Astrocyte (in vitro differentiated cells and primary cell): ENCODE results near the gene TPPP3. TPM values are rescaled to one million over a fixed set of nuclear protein-coding genes. Genes with fewer than 3 reads are reported as not detected.
A peak's percentile ranks its signal among the peaks of the same experiment; 100 is the strongest.

Experiments
- DNase-seq: peaks from one replicate; pipeline ENCODE4 v3.0.0-alpha.2; 2010; ENCODE audit warnings: low read depth
- FAIRE-seq: peaks from 2 replicates; lab custom pipeline; 2011; peaks lifted over from hg19 to GRCh38; lab: Jason Lieb, UNC
- H2AFZ ChIP-seq: 2 replicates; pipeline ENCODE4 v1.6.0; 2012; ENCODE audit warnings: low read depth, low read length, inconsistent platforms
- H3K27ac ChIP-seq: 2 replicates; pipeline ENCODE4 v1.5.1; 2011; ENCODE audit warnings: low read depth, low read length, inconsistent platforms
- H3K27me3 ChIP-seq: 2 replicates; pipeline ENCODE4 v1.6.0; 2011; ENCODE audit warnings: low read length, inconsistent platforms; ENCODE audit not compliant: insufficient read depth
- H3K36me3 ChIP-seq: 2 replicates; pipeline ENCODE4 v1.5.1; 2011; ENCODE audit warnings: low read length, inconsistent platforms; ENCODE audit not compliant: insufficient read depth
- H3K4me1 ChIP-seq: 2 replicates; pipeline ENCODE4 v1.5.1; 2011; ENCODE audit warnings: low read length, inconsistent platforms; ENCODE audit not compliant: insufficient read depth
- H3K4me2 ChIP-seq: 2 replicates; pipeline ENCODE4 v1.6.0; 2012; ENCODE audit warnings: low read length, inconsistent platforms
- H3K4me3 ChIP-seq: 2 replicates; pipeline ENCODE4 v1.5.1; 2011; ENCODE audit warnings: low read depth, mild to moderate bottlenecking, low read length, inconsistent platforms; ENCODE audit not compliant: insufficient read depth
- H3K79me2 ChIP-seq: 2 replicates; pipeline ENCODE4 v1.6.0; 2012; ENCODE audit warnings: mild to moderate bottlenecking, low read length, inconsistent platforms; ENCODE audit not compliant: insufficient read depth
- H3K9ac ChIP-seq: 2 replicates; pipeline ENCODE4 v1.6.0; 2012; ENCODE audit warnings: mild to moderate bottlenecking, low read length, inconsistent platforms
- H3K9me3 ChIP-seq: 2 replicates; pipeline ENCODE4 v1.5.1; 2012; ENCODE audit warnings: low read depth, mild to moderate bottlenecking, low read length, inconsistent platforms; ENCODE audit not compliant: insufficient read depth
- H4K20me1 ChIP-seq: 2 replicates; pipeline ENCODE4 v1.6.0; 2012; ENCODE audit warnings: low read length, inconsistent platforms; ENCODE audit not compliant: insufficient read depth
- H3K27ac Mint-ChIP-seq: one replicate; pipeline ENCODE4 v1.8.0; 2021; ENCODE audit warnings: mild to moderate bottlenecking, mixed read lengths; ENCODE audit not compliant: unreplicated experiment
- H3K27me3 Mint-ChIP-seq: one replicate; pipeline ENCODE4 v1.8.0; 2021; ENCODE audit warnings: low read depth, mixed read lengths; ENCODE audit not compliant: unreplicated experiment
- H3K36me3 Mint-ChIP-seq: one replicate; pipeline ENCODE4 v1.8.0; 2021; ENCODE audit warnings: low read depth, mixed read lengths; ENCODE audit not compliant: unreplicated experiment
- H3K4me1 Mint-ChIP-seq: one replicate; pipeline ENCODE4 v1.8.0; 2021; ENCODE audit warnings: low read depth, mixed read lengths; ENCODE audit not compliant: unreplicated experiment
- H3K4me3 Mint-ChIP-seq: one replicate; pipeline ENCODE4 v1.8.0; 2021; ENCODE audit warnings: mild to moderate bottlenecking, moderate library complexity, mixed read lengths; ENCODE audit not compliant: unreplicated experiment
- H3K9me3 Mint-ChIP-seq: one replicate; pipeline ENCODE4 v1.8.0; 2021; ENCODE audit warnings: mild to moderate bottlenecking, mixed read lengths; ENCODE audit not compliant: unreplicated experiment
- EZH2 ChIP-seq: IDR thresholded peaks from 2 replicates; pipeline ENCODE4 v1.6.1; 2012; ENCODE audit warnings: mild to moderate bottlenecking, low read length, inconsistent platforms; ENCODE audit not compliant: insufficient read depth
- total RNA-seq: library from RNA; stranded (reverse); gene quantifications from 2 replicates; pipeline ENCODE4 v1.2.1, GENCODE V29; 2021
- TF ChIP-seq, protein P1 (sequence below): IDR thresholded peaks from 2 replicates; pipeline ENCODE4 v1.5.1; 2011; ENCODE audit warnings: low read depth, mild to moderate bottlenecking, inconsistent platforms, low read length, moderate library complexity; ENCODE audit not compliant: insufficient read depth

TPPP3 gene
- total RNA-seq, 1 donor from 2014 or later, result 0.75 TPM

GRCh38 chr16:67372664-67373063 is 20.6 kb downstream of the TPPP3 start:
- TF ChIP-seq, protein P1, sequence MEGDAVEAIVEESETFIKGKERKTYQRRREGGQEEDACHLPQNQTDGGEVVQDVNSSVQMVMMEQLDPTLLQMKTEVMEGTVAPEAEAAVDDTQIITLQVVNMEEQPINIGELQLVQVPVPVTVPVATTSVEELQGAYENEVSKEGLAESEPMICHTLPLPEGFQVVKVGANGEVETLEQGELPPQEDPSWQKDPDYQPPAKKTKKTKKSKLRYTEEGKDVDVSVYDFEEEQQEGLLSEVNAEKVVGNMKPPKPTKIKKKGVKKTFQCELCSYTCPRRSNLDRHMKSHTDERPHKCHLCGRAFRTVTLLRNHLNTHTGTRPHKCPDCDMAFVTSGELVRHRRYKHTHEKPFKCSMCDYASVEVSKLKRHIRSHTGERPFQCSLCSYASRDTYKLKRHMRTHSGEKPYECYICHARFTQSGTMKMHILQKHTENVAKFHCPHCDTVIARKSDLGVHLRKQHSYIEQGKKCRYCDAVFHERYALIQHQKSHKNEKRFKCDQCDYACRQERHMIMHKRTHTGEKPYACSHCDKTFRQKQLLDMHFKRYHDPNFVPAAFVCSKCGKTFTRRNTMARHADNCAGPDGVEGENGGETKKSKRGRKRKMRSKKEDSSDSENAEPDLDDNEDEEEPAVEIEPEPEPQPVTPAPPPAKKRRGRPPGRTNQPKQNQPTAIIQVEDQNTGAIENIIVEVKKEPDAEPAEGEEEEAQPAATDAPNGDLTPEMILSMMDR, result peak; percentile 39
- TF ChIP-seq EZH2, result no peak
- Histone ChIP-seq H3K27ac (no peak overlapping the region), H2AFZ (no peak overlapping the region), H3K27me3 (peaks cover 24% of the 10 kb centered on the region), H3K9me3 (no peaks in the 10 kb centered on the region), H3K9ac (no peak overlapping the region), H3K4me2 (no peak overlapping the region), H3K4me1 (no peaks in the 10 kb centered on the region), H3K79me2 (no peaks in the 10 kb centered on the region), H3K4me3 (no peak overlapping the region), H4K20me1 (no peaks in the 10 kb centered on the region), H3K36me3 (no peaks in the 10 kb centered on the region)
- peaks cover 9% of the 10 kb centered on the region for H3K27me3 Mint-ChIP-seq
- H3K4me1 Mint-ChIP-seq, result no peaks in the 10 kb centered on the region
- no peak for FAIRE-seq
- no peaks in the 10 kb centered on the region for H3K36me3 Mint-ChIP-seq
- DNase-seq, result no peak
- no peaks in the 10 kb centered on the region for H3K9me3 Mint-ChIP-seq
- no peak overlapping the region for H3K4me3 Mint-ChIP-seq
- H3K27ac Mint-ChIP-seq, result no peak overlapping the region

GRCh38 chr16:67370661-67371060 is 22.6 kb downstream of the TPPP3 start:
- Histone ChIP-seq H3K27me3 (peaks cover 32% of the 10 kb centered on the region), H3K36me3 (no peaks in the 10 kb centered on the region), H3K4me2 (no peak overlapping the region), H4K20me1 (no peaks in the 10 kb centered on the region), H3K27ac (no peak overlapping the region), H3K79me2 (no peaks in the 10 kb centered on the region), H3K9ac (no peak overlapping the region), H3K4me3 (no peak overlapping the region), H3K9me3 (no peaks in the 10 kb centered on the region), H2AFZ (no peak overlapping the region), H3K4me1 (no peaks in the 10 kb centered on the region)
- H3K4me3 Mint-ChIP-seq, result no peak overlapping the region
- TF ChIP-seq, protein P1, result no peak
- TF ChIP-seq EZH2, result no peak
- H3K36me3 Mint-ChIP-seq, result no peaks in the 10 kb centered on the region
- H3K27ac Mint-ChIP-seq, result no peak overlapping the region
- H3K4me1 Mint-ChIP-seq, result no peaks in the 10 kb centered on the region
- DNase-seq, result no peak
- H3K27me3 Mint-ChIP-seq, result peaks cover 7% of the 10 kb centered on the region
- H3K9me3 Mint-ChIP-seq, result no peaks in the 10 kb centered on the region
- no peak for FAIRE-seq

GRCh38 chr16:67364600-67365235 is 28.6 kb downstream of the TPPP3 start:
- Histone ChIP-seq H3K79me2 (no peaks in the 10 kb centered on the region), H3K36me3 (no peaks in the 10 kb centered on the region), H3K27ac (no peak overlapping the region), H3K27me3 (peaks cover 54% of the 10 kb centered on the region), H2AFZ (no peak overlapping the region), H3K9ac (no peak overlapping the region), H3K4me3 (no peak overlapping the region), H4K20me1 (no peaks in the 10 kb centered on the region), H3K9me3 (no peaks in the 10 kb centered on the region), H3K4me2 (no peak overlapping the region), H3K4me1 (no peaks in the 10 kb centered on the region)
- Mint-ChIP-seq H3K27me3 (peaks cover 22% of the 10 kb centered on the region), H3K9me3 (no peaks in the 10 kb centered on the region), H3K36me3 (no peaks in the 10 kb centered on the region), H3K4me3 (no peak overlapping the region), H3K4me1 (peaks cover 4% of the 10 kb centered on the region), H3K27ac (no peak overlapping the region)
- DNase-seq, result no peak
- no peak for TF ChIP-seq EZH2
- TF ChIP-seq, protein P1, result no peak
- FAIRE-seq, result no peak
